DMS53 treated with DMSO at 0.1 percent for 48 hours (cell line): Measurements from ENCODE around the gene CDH4.

Experiments
- DNase-seq: peaks from one replicate; lab custom pipeline; 2025; ENCODE audit not compliant: unreplicated experiment; lab: John Stamatoyannopoulos, UW

The CDH4 gene

DNA sequence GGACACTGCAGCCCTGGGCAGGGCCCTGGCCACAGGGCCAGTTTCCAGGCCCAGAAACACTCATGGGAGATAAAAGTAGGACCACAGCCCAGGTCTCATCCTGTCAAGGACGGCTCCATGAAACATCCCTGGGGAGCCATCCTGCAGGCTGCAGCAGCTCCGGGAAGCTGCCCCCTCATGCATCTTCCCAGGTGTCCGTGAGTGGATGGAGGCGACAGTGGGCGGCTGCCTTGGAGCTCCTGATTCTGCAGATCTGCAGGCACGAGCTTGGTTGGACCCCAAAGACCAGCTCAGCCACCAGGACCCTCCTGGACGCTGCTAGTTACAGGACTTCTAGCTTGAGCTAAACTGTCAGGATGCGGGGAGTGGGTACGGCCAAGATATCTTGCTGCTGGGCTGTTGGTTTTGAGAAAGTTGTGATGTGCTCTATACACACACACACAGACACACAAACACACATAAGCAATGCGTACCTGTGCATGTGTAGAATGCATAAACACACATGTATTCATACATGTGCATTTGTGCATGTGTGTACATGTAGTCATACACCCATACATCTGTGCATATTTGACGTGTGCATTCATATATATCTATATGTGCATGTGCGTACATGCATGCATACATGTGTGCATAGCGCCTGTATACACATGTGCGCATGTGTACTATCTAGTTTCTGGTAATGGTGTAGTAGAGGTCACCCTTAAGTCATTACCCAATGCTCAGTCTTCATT, 515.9 kb downstream of the CDH4 start:
- DNase-seq, result no peak

DNA sequence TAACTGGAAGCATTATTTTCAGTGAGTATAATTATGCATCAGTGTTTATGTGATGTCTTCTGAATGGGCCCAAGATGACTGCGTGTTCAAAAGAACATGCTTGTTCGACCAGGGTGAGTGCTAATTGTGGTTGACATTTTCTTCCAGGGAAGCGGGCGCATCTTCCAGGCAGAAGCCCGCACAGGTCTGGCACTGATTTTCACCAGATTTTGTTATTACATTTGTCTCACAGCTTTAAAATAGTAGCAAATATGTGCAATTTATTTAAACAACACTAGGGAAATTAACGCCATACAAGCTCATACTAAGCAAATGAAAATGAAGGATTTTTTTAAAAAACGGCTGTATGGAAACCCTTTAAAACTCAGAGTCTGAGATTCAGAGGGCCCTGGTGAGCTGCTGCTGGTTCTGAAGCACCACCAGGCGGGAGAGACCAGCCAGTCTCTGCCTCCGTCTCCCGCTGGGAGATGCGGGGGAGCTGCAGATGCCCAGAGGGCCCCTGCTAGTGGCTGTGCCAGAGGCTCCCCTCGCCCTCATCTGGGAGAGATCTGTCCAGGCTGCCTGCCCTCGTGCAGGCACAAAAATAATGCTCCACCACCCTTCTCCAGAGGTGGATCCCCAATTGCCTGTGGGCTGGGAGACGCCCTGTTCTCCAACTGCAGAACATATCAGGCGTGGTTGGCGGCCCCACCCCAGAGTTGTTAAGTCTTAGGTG, 516.7 kb downstream of the CDH4 start:
- DNase-seq, result no peak

DNA sequence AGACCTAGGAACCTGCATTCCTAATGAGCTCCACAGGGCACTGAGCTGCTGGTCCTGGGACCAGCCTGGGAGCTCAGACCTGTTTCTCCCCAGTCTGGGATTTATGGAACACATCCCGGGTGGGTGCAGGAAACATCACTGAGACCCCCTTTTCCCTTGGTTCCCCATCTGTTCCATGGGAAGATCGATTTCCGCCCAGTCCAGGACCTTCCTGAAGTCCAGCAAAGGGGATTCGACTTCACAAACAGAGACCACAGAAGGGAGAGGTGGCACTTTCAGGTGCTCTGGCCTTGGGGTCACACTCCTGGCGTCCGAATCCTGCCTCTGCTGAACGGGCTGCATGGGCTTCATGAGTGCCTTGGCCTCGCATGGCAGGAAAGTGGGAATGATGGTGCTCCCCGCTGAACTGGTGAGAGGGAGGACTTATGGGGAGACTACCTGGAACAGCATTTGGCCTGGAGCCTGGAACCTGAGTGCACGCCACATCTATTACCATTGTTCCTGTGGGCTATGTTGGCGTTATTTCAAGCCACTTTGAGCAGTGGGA, 517.3 kb downstream of the CDH4 start:
- no peak for DNase-seq

GRCh38 chr20:61770113-61770585, 518.1 kb downstream of the CDH4 start:
- no peak for DNase-seq

GRCh38 chr20:61771805-61772350, 519.8 kb downstream of the CDH4 start:
- DNase-seq, result no peak

GRCh38 chr20:61772828-61773631, 521.0 kb downstream of the CDH4 start:
- DNase-seq, result no peak

DNA sequence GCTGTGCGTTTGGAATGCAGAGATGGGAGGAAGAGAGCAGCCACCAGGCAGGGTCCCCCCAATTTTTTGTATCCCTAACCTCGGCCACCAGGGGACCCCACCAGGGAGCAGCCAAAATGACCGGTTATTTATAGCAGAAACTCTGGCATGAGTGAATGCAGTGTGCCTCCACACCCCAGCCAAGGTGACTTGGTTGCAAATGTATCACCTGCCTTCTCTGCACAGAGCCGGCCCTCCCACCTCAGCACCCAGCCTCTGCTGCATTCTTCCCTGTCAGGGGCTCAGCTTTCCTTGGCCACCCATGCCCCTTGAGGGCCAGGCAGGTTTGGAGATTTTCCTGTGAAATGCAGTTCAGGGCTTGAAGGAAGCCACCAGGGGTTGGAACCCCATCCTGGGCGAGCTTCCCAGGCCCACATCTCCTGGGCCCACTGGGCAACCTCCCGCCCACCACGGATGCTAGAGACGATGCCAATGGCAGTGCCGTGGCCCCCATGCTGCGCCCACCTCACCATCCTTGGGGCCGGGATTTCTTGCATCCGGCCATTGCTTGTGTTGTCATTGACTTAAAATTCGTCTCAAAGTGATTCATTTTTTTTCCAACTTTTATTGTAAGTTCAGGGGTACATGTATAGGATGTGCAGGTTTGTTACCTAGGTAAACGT, 522.0 kb downstream of the CDH4 start:
- no peak for DNase-seq

GRCh38 chr20:61775423-61775822, 523.4 kb downstream of the CDH4 start:
- no peak for DNase-seq

- DNase-seq, result no peak
These were observed 524.5 kb downstream of the CDH4 start for GRCh38 chr20:61776491-61777075.

GRCh38 chr20:61777773-61778494, 525.9 kb downstream of the CDH4 start:
- DNase-seq, result no peak

DNA sequence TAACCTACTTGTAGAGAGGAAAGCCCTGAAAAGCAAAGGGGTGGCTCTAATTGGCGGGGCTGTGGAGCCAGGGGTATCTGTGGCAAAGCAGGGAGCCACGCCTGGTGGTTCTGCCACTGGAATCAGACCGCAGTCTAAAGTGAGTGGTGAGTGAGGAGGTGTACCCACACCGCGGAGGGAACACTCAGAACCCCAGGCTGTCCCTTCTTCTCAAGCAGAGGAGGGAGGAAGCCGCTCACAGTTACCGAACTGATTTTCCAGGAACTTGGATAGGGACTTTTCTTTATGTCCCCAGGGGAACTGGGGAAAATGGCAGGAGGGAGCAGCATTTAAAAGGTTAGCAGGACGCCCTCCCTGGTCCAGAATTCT, 526.4 kb downstream of the CDH4 start:
- DNase-seq, result no peak

- no peak for DNase-seq
These were observed 527.3 kb downstream of the CDH4 start for GRCh38 chr20:61779176-61779965.

DNA sequence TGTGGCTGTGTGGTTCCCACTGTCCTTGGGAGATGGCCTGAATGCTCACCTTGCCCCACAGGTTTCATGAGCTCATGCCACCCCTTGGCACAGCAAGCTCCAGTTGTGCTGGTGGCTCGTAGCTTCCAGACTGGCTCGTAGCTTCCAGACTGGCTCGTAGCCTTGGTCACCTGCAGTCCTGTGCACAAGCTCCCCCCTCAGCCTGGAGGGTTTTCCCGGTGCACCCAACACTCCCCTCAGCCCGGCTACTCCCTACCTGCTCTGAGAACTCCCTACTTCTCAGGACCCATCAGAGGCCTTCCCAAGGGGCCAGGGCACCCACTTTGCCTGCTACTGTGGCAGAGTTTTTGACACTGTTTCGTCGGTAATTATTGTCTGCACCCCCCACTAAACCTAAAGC, 528.0 kb downstream of the CDH4 start:
- DNase-seq, result no peak

DNA sequence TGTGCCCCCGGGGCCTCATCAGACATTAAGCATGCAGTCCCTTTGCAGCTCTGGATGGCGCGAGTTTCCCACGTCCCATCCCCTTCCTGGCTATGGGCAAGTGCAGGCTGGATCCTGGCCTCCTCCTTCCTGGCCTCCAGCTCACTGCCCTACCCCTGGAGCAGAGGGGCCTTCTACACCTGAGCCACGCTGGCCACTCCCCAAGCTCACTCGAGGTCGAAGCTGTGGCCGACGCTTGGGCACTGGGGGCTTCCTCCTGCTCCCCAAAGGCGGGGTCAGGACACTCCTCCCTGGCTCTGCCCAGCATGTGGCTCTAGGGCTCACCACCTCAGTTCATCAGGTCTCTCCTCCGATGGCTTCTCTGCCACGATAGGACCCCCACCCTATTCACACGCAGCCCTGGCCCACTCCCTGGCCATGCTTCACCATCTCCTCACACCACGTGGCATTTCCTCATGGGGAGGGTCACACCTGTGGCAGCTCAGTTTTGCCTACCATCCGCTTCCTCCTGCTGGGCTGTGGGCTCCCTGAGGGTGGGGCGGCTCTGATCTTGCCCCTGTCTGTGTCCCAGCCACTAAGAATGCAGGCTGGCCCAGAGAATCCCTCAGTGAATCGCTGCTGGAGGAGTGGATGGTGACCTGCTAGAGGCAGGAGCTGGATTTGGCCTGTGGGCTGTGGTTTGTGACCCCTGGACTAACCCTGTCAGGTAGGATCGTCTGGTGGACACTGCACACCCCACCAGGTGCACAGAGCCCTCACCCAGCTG, 532.9 kb downstream of the CDH4 start:
- no peak for DNase-seq

DNA sequence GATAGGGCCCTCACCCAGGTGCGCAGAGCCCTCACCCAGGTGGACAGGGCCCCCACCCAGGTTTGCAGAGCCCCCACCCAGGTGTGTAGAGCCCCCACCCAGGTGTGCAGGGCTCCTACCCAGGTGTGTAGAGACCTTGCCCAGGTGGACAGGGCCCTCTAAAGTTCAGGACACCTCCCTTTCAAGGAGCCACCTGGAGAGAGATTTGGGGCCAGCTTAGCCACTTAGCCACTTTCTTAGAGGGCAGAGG, 533.4 kb downstream of the CDH4 start:
- no peak for DNase-seq

GRCh38 chr20:61786230-61786629, 534.2 kb downstream of the CDH4 start:
- DNase-seq, result no peak

DNA sequence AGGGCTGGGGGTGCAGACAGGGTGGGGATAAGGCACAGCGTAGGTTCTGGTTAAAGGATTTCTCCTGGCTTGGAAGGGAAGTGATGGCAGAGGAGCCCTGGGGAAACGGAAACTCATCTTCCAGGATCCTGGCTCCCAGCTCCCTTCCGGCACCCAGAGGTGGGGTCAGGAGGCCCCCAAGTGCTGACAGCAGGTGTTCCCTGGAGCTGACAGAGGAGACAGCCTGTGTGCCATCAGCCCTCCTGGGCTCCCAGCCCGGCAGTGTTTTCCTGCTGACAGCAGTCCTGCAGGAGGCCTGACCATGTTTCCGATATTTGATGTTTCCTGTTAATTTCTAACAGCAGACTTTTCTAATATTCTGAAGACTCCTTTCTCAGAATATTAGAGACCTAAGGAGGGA, 536.3 kb downstream of the CDH4 start:
- DNase-seq, result no peak

DNA sequence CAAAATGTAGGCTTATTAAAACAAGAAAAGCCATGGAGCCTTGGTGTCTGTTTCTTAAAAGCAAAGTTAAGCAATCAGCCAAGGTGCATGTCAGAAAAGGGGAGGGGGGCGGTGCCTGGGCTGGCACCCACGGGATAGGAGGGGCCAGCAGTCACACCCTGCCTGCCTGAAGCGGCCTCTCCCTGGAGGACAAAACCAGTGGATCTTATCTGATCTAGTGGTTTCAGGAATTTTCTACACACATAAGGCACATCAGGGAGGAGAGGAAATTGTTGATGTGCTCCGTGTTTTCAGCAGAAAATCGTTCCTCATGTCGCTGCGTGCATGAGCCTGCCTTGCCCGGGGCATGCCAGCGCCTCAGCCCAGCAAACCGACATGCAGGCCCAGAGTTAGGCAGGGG, 537.3 kb downstream of the CDH4 start:
- DNase-seq, result no peak
